ENCODE measurements around the gene JUNB.

JUNB gene

GRCh38 chr19:12838886-12839756 lies 47.8 kb downstream of the JUNB start:
- no peak overlapping the region for H3K27ac Mint-ChIP-seq
- peaks cover 51% of the 10 kb centered on the region for H3K4me1 Mint-ChIP-seq
- H3K27me3 Mint-ChIP-seq (ENCODE audit: low read depth, poor library complexity) = peaks cover 64% of the 10 kb centered on the region
- no peaks in the 10 kb centered on the region for H3K36me3 Mint-ChIP-seq (ENCODE audit: low read depth)
- no peak for TF ChIP-seq CTCF (IDR thresholded peaks at IDR 0.05)
- H3K9me3 Mint-ChIP-seq = no peaks in the 10 kb centered on the region
- H3K4me3 Mint-ChIP-seq = peak overlapping the region; percentile 87
- DNase-seq = no peak

DNA sequence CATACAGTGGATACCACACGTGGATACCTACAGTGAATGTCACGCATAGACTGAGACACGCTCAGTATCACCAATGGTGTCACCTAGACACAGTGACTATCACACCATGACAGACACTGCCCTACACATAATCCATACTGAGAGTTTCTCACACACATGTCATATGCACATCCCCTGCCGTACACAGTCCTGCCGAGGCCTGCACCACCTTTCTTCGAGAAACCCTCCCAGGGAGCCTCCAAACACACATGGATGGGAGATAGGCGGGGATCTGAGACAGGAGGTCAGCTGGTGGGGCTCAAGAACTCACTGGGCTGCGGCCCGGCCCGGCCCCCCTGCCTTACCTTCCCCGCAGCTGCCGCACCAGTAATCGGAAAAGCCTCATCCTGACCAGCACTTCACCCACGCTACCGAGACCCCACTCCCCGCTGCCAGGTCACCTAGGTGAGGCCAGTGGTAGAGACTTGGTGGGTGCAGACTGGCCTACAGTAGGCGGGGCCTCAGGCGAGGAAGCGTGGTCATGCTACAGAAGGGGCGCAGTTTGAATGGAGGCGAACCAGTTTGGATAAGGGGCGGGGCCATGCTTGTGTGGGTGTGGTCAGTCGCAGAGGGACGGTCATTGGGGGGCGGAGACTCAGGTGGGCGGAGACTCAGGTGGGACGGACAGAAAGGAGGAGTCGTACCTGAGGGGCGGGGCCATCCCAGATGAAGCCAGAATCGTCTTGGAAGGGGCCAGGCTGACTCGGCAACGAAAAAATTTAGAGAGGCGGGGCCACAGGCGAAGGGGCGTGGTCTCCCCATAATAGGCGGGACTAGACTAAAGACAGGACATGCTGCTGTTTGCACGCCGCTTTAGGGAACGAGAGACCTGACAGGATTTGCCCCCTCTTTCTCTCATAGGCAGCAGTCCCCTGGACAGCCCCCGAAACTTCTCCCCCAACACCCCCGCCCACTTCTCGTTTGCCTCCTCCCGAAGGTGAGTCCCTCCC lies 49.1 kb downstream of the JUNB start:
- peak overlapping the region; percentile 87 for H3K27ac Mint-ChIP-seq
- peaks cover 52% of the 10 kb centered on the region for H3K27me3 Mint-ChIP-seq (ENCODE audit: low read depth, poor library complexity)
- no peaks in the 10 kb centered on the region for H3K9me3 Mint-ChIP-seq
- no peak for TF ChIP-seq CTCF (IDR thresholded peaks at IDR 0.05)
- H3K4me1 Mint-ChIP-seq = peaks cover 50% of the 10 kb centered on the region
- peak overlapping the region; percentile 81 for H3K4me3 Mint-ChIP-seq
- no peaks in the 10 kb centered on the region for H3K36me3 Mint-ChIP-seq (ENCODE audit: low read depth)
- DNase-seq = peak; percentile 98

DNA sequence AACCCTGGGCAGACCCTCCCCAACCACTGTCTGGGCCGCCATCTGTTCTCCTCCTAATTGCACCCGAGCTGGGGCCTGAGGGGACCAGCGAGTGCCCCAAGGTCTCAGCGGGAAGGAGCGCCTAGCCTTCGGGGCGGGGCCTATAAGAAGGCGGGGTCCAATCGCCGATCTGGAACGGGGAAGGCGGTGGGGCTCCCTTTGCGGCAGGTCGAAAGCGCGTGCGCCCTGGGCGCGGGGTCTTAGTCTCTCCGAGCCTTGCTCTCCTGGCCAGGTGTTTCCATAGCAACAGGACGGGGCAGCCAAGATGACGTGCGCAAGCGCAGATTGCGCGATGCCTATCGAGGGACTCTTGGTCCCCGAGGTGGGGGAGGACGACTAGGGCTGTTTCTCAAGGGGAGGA lies 49.8 kb downstream of the JUNB start:
- Mint-ChIP-seq H3K4me3 (peak overlapping the region; percentile 81), H3K36me3 (ENCODE audit: low read depth) (no peaks in the 10 kb centered on the region), H3K27ac (peak overlapping the region; percentile 87), H3K4me1 (peaks cover 51% of the 10 kb centered on the region), H3K9me3 (no peaks in the 10 kb centered on the region), H3K27me3 (ENCODE audit: low read depth, poor library complexity) (peaks cover 45% of the 10 kb centered on the region)
- peak; percentile 94 for DNase-seq
- no peak for TF ChIP-seq CTCF (IDR thresholded peaks at IDR 0.05)

DNA sequence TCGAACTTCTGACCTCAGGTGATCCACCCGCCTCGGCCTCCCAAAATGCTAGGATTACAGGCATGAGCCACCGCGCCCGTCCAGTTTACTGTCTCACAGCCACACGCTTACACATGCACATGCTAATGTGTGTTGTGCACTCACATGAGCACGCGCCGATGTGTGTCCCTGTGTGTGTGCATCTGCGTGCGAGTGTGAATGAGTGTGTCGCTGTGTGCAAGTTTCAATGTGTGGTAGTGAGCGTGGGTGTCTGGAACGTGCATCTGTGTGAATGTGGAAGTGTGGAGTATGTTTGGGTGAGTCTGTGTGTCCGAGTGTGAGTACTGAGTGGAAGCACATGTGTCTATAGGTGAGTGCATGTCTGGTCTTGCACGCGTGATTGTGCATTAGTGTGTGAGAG lies 51.2 kb downstream of the JUNB start:
- Mint-ChIP-seq H3K27ac (no peak overlapping the region), H3K9me3 (no peaks in the 10 kb centered on the region), H3K36me3 (ENCODE audit: low read depth) (no peaks in the 10 kb centered on the region), H3K4me3 (no peak overlapping the region), H3K27me3 (ENCODE audit: low read depth, poor library complexity) (peaks cover 33% of the 10 kb centered on the region), H3K4me1 (peaks cover 61% of the 10 kb centered on the region)
- no peak for DNase-seq
- TF ChIP-seq CTCF (IDR thresholded peaks at IDR 0.05) = no peak
